Pulmonary artery endothelial cell (primary cell): ENCODE results near the gene ZBTB12. TPM values are rescaled to one million over a fixed set of nuclear protein-coding genes. Genes with fewer than 3 reads are reported as not detected.
"Not testable (repeated sequence)": the region's sequence is repeated elsewhere in the genome, so short reads cannot be mapped to it uniquely, and the experiment has no call there.

Source experiments
- DNase-seq: peaks from one replicate; pipeline ENCODE4 v3.0.0-alpha.2; 2011; ENCODE audit warnings: low read depth, low spot score
- total RNA-seq: library from RNA; depleted of rRNA; stranded (reverse); fragments of >200 nt; gene quantifications from 2 replicates; pipeline ENCODE4 v1.2.3, GENCODE V29; 2014

ZBTB12 gene
- total RNA-seq, 1 donor from 2014 or later, result 3.5 TPM

DNA sequence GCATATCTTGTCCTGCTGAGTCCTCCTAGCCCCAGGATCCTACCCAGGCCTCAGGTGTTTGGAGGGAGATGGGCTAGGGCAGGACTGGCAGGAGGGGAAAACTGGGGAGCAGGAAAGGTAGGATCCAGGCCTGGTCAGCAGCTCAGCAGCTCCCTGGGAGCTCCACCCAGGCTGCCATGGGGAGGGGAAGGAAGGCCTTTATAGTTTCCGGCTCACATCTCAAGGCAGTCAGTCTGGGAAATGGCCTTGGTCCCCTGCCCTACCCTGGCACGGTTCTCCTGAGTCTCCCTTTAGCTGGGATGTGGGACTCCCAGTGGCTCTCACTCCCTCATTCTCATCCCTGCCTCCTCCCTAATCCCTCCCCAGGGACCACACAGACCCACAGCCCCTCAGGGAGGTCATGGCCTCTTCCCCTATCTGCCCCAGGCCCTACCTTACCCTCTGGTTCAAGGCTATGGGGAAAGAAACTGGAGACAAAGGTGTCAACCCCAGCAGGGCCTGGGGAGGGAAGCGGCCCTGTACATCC is 24.7 kb downstream of the ZBTB12 start:
- no peak for DNase-seq

DNA sequence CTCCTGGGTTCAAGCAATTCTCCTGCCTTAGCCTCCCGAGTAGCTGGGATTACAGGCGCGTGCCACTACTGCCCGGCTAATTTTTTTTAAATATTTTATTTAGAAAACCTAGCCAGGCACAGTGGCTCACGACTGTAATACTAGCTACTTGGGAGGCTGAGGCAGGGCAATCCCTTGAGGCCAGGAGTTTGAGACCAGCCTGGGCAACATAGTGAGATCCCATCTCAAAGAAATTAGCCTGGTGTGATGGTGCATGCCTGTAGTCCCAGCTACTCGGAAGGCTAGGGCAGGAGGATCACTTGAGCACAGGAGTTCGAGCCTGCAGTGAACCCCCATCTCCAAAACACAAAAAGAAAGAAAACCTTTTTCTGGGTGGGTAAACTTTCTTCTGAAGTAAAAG is 25.5 kb downstream of the ZBTB12 start:
- no peak for DNase-seq

DNA sequence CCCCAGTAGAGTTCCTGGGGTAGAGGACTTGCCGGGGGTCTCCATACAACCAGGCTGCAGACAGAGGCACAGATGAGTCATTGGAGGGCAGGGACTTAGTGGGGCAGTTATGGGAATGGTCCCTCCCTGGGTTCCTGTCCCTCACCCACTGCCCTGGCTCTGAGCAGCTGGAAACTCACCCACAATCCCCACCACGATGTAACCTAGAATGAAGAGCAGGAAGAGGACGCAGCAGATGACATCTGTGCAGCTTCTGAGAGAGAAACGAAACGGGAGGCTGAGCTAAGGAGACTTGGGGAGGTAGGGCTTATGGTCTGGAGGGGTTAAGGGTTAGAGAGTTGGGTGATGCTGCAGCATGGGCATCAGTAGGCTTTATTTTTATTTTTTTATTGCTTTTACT is 26.0 kb downstream of the ZBTB12 start:
- DNase-seq, result no peak

DNA sequence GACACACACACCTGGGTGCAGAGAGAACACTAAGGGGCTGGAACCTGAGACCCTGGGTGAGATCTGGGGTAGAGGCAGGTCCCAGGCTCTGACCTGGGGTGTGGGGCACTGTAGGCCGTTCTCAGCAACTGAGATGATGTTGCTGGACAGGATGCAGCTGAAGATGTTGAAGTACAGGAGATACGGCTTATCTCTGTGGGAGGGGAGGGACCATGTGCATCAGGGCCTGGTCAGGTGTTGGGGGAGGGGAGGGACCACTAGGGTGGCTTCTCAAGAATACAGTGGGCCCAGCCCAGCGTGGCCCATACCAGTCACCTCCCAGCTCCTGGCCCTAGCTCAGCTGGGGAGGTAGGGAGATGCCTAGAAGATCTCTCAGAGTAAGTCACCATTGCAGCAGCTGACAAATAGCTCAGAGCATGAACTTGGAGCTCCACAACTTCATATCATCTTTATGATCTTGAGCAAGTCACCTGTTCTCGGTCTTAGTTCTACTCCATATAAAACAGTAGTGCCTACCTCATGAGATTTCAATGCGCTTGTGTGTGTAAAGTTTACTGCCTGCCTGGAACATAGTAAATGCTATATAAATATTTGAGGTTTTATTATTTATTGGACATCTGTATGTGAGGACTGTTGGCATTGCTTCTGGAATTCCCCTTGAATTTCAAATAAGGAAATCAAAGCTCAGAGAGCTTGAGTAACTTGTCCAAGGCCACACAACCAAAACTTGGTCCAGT is 26.9 kb downstream of the ZBTB12 start:
- DNase-seq, result no peak

DNA sequence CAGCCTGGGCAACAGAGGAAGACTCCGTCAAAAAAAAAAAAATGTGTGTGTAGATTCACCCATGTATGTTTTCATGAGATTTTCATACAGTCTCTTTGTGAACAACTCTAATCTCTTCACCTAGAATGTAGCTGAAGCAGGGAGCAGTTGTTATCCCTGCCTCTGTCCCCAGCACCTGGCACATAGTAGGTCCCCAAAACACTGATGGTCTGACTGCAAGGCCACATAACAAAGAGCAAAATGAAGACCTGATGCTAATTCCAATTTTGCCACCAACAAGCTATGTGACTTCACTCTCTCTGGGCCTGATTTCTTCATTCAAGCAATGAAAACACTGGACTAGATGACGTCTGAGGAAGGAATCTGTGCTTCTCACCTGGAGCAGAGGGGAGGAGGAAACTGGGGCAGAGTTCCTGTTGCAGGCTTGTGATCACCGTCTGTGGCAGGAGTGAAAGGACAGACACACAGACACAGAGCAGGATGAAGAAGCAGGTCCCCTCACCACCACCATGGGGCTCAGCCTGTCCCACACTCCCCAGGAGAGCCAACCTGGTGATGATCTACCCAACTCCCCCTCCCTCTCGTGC is 27.7 kb downstream of the ZBTB12 start:
- no peak for DNase-seq

DNA sequence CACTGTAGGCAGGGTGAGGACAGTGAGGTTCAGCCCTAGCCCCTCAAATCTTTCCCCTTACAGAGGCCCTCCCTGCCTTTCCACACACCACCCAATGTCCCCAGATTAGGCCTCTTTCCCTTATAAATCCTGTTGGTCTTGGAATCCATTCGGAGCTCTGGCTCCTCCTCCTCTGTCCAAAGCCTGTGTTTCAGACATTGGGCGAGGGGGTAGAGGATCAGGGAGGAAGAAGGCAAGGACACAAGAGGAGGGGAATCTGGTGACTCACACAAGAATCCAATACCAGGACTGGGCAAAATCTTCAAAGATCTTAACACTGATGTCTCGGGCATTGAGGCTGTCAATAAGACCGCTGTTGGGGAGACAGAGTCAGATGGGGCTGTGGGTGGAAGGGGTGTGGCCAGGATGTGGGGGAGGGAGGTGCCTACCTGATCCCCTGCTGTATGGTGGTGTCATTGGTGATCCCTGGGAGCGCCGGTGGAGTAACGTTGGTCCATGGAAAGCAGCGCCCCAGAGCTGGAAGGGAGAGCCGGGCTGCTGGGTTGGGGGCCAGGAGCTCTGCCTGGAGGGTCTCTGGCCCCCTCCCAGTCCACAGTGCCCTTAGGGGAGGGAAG is 30.7 kb downstream of the ZBTB12 start:
- DNase-seq, result no peak

DNA sequence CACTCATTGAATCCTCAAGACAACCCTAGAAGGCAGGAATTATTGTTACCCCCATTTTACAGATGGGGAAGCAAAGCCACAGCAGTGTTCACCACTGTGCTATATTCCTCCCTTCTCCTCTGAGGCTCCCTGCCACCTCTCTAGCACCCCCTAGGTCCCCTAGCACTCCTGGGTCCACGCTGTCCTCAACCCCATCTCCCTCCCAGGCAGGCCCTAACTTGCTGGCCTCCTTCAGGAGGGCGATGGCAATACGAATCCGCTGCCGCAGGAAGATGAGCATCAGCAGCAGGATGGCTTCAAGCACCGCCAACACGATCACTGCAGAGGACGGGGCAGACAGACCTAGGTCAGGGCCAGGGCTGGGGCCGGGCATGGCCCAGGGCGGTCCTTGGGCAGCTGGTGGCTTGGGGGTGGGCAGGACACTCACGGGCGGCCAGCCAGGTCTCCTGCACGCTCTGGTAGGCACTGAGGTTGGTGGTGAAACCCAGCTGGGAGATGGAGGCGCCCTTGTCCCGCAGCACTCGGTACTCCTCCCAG is 31.4 kb downstream of the ZBTB12 start:
- no peak for DNase-seq

DNA sequence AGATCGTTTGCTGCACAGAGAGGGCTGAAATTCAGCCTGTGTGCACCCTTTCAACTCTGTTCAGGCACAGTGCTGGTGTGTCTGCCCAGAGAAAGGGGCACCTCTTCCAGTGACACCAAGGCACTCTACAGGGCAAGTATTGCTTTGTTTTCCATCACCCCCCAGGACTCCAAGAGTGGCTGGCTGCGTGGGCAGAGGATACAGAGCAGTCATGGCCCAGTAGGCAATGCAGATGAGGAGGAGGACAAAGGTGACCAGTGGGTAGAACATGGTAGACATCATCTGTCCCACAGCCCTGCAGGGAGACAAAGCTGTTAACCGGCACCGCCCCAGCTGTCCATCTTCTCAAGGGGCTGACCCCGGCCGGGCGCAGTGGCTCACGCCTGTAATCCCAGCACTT is 32.5 kb downstream of the ZBTB12 start:
- no peak for DNase-seq

DNA sequence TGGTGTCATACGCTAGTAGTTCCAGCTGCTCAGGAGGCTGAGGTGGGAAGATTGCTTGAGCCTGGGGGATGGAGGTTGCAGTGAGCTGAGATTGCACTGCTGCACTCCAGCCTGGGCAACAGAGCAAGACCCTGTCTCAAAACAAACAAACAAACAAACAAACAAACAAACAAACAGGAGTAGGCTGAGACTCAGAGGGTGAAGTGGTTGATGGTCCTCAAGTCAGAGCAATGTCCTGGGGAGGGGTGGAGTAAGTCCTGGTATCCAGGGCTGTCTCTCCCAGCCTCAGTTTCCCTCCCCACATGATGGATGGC is 33.3 kb downstream of the ZBTB12 start:
- DNase-seq, result not testable (repeated sequence)

DNA sequence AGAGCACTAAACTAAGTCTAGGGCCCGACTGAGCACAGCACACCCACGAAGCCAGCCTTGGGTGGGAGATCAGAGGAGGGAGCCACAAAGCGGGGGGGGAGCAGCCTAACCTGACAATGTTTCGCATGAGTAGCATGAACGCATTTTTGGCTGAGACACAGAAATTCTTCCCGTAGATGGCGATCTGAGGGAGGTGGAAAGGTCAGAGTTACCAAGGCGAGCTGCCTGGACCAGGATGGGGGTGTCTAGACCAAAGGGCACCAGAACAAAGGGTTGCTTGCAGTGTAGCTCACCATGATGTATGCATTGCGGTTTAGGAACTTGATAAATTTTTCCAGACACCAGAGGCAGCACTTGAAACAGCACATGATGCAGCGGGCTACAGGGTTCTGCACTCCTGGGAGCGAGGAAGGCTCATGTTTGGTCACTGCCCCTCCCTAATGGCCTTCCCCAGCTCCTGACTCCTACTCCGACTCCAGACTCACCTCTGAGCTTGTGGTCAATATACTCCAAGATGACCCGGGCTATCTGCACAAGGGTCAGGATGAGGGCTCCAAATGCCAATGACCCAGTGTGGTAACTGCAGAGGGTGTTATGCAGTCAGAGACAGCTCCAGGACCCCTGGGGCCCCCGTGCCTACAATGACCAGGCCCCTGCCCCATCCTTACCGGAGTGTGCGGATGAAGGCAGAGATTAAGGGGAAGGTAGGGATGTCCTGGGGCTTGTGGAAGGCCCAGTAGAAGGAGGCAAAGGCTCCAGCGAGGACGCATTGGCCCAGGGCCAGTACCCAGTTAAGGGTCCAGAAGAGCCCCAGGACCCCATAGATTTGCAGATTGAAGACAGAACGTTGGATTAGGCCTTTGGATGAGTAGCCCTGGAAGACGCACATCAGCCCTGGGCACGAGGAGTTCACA is 36.4 kb downstream of the ZBTB12 start:
- no peak for DNase-seq

DNA sequence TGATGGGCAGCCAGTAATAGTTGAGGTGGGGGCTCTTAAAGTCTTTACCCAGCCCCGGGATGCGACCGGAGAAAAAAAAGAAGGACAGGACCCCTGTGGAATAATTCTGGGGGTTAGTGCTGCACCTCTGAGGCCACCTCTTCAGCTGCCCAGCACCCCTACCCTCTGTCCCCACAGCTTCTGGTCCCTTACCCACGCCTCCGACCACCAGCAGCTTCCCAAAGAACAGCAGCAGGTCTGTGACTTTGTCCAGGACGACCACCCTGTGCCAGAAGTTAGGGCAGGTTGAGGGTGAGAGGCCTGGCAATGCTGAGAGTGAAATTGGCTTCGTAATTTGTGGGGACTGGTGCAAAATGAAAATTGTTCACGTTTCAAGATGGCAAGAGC is 37.1 kb downstream of the ZBTB12 start:
- no peak for DNase-seq

DNA sequence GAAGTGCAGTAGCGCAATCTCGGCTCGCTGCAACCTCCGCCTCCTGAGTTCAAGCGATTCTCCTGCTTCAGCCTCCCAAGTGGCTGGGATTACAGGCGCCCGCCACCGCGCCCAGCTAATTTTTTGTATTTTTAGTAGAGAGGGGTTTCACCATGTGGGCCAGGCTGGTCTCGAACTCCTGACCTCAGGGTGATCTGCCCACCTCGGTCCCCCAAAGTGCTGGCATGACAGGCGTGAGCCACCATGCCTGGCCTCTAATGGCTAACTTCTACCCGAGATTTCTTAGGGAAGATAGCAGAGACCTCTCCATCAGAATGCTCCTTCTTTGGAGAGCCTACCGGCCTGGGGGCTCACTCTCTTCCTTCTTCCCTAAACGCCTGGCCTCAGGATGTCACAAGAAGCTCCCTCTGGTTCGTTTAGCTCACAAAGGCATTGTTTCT is 37.7 kb downstream of the ZBTB12 start:
- not testable (repeated sequence) for DNase-seq

DNA sequence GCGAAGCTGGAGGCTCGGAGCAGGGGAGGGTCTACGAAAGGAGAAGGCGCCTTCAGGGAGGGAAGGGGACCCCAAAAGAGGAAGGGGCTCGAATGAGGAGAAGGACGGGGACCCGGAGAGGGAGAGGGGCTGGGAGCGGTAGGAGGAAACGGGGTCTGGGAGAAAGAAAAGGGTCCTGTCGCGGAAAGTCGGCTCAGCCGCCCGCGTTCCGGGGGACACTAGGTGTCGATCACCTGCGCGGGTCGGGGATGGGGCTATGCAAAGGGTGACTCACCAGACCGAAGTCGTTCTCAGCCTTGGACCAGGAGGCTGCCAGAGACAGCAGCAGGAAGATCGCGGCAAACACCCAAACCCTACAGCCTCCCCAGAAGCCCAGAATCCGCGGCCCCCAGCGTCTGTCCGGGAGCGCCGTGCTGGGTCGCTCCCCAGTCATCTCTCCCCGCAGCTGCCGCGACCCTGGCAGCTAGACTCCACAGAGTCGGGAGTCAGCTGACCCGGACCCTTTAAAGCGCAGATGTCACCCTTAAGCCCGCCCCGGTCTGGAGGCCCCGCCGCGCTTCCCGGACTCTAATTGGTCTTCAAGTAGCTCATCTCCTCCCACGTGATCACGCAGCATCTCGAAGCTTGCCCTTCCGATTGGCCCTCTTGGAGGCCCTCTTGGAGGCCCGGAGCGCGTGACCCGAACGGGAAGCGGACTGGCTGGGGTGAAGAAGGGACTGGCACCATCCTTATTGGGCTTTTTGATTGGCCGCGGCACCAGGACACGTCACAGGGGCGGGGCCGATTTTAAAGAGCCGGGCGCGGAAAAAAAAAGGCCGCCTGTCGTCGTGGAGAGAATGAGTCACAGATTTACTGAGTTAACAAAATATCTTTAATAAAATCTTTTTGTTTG is 39.3 kb downstream of the ZBTB12 start, which contains the start of gene NEU1:
Gene NEU1 (minus strand): TSS at position 478 of the 892 bp plus-strand sequence. CDS start 45 bp downstream, at position 433.
- peak; percentile 100 for DNase-seq

DNA sequence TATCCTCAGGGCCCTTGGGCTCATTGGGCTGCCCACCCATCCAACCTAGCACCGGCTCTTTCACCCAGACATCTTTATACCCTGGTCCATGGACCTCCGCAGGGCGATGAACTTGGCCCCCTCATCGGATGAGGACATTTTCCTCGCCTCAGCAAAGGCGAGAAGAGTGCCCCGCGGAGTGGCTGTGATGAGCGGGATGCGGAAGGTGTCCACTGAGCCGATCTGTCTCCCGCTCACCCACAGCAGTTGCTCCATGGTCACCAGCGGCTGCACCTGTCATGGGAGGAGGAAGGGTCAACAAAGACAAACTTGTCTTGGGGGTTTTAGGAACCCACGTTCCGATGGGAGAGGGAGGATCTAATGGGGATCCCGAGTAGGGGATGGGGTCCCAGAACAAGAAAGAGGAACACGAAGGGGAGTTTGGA is 40.0 kb downstream of the ZBTB12 start:
- no peak for DNase-seq

DNA sequence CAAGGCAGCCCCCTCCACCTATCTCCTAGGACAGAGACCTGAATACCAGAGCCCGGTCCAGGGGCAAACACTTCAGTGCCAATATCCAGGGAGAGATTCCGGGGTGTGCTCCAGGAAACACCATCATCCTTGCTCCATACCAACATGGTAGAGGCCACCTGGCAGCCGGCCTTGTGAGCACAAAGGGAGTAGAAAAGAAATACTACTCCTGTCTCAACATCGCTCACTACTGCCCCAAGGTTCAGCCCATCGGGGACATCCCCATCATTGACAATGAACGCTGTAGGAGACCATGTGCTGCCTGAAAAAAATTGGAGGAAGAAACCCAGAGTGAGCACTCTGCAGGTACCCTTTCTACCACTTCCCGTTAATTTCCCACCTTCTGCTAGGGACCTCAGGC is 40.7 kb downstream of the ZBTB12 start:
- no peak for DNase-seq

DNA sequence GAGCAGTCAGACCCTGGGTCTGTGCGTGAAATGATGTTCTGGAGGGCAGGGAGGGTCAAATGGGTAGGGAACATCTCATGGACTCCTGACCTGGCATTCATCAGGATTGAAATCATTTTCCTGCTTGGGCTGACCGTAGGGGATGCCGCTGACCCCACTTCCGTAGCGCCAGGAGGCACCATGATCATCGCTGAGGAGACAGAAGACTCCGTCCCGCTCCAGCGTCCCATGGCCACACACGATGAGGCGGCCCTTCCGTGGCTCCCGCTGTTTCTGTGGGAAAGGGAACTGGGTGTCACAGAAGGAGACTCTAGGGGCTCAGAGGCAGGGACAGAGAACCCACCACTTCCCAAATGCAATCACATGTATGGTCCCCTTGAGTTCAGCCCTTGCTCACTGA is 41.5 kb downstream of the ZBTB12 start:
- no peak for DNase-seq

DNA sequence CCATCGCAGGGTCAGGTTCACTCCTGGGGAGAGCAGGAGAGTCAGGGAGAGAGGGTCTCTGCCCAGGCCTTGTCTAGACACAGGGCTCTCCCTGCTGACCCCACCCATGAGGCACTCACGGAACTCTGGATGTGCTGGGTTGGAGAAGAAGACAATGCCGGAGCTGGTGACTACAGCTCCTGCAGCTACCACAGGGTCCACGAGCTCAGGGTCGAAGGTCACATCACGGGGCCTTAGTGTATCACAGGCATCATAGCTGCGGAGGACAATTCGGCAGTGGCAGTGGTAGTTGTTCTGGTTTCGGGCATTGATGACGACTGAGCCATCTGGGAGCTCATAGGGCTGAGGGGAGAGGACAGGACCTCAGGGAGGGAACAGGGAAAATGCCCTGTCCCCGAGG is 42.0 kb downstream of the ZBTB12 start:
- DNase-seq, result no peak

DNA sequence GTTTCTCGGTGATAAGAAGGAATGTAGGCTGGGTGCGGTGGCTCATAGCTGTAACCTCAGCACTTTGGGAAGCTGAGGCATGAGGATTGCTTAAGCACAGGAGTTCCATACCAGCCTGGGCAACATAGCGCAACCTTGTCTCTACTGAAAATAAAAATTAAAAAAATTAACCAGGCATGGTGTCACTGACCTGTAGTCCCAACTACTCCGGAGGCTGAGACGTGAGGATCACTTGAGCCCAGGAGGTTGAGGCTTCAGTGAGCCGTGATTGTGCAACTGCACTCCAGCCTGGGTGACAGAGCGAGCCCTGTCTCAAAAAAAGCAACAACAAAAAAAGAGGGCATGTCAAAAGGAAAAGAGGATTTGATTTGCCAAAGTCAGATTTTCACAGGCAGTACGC is 43.2 kb downstream of the ZBTB12 start:
- DNase-seq, result no peak

DNA sequence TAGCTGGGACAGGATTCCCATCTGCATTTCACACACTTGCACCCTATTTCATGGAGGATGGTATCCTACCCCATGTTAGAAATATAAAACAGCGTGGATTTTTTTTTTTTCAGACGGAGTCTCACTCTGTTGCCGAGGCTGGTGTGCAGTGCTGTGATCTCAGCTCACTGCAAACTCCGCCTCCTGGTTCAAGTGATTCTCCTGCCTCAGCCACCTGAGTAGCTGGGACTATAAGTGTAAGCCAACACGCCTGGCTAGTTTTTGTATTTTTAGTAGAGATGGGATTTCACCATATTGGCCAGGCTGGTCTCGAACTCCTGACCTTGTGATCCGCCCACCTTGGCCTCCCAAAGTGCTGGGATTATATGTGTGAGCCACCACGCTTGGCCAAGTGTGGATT is 44.1 kb downstream of the ZBTB12 start:
- DNase-seq, result not testable (repeated sequence)
